ENCODE data around the gene IL19.

DNA sequence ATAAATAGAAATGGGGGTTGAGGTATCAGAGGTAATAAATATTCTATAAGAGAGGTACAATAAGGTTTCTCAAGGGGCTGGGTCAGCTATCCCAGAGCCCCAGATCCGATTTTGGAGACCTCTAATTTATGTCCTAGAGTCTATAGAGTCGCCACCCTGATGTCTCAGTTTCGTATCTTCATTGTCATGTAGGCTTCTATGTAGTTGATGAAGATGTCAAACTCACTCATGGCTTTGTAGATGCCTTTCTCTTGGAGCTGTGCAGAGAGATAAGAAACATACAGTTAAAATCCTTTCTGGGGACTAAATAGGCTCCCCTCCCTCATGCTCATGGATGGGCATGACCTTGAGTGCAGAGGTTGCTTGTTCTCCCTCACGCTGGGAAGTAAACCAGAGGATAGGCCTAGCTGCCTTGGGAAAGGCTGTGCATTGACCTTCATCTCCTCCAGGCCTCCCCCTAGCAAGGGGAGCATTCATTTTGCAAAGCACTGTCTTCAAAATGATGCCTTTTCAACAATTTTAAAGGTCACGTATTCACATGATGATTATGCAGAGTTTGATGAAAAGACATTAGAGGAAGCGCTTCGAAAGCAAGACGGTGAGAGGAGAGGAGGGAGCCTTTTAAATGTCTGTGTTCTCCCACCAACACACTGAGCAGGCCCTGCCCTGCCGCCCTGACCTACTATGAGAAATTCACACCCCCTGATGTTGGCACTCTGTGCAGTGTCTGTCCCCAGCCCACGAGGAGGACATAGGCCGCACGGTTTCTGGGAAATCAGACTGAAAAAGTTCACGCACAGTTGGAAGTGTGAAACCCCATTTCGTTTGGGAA, 1.9 kb upstream of the IL19 start:
- TF ChIP-seq CTCF (IDR thresholded peaks at IDR 0.05; ENCODE audit: insufficient read depth, low read length, poor library complexity, severe bottlenecking) (no peak), EZH2phosphoT487 (conservative IDR thresholded peaks at IDR 0.05; ENCODE audit: low read length) (no peak)
